Gastrocnemius medialis (tissue), 4 donors: ENCODE results near the gene RSAD1. TPM values are rescaled to one million over a fixed set of nuclear protein-coding genes. Genes with fewer than 3 reads are reported as not detected.

ENCODE experiments used
- ATAC-seq, 2 donors: fragments of 150-250 bp; one replicate each; pipeline ENCODE4 v1.9.1; 2016
- DNase-seq, 2 donors: peaks; one replicate each; pipeline ENCODE4 v3.0.0-alpha.2; 2019
- H3K27ac ChIP-seq, 4 donors: fragments of 200-600 bp; sonication (generic); 1 replicate in 1 of 4; 2 replicates in 3 of 4; pipeline ENCODE4 v1.5.1; 2016 to 2018; ENCODE audit warnings: mild to moderate bottlenecking in 2 of 4, moderate library complexity in 1 of 4
- H3K27me3 ChIP-seq, 3 donors: fragments of 200-600 bp; sonication (generic) in 2 of 3; 1 replicate in 1 of 3; 2 replicates in 2 of 3; pipeline versions ENCODE4 v1.5.1 to v1.6.0; 2016 to 2019; ENCODE audit warnings: mild to moderate bottlenecking in 1 of 3, moderate library complexity in 1 of 3
- H3K36me3 ChIP-seq, 2 donors: fragments of 200-600 bp; sonication (generic) in 1 of 2; one replicate each; pipeline ENCODE4 v1.5.1; 2017 to 2018
- H3K4me1 ChIP-seq, 2 donors: fragments of 200-600 bp; sonication (generic) in 1 of 2; one replicate each; pipeline ENCODE4 v1.5.1; 2016 to 2017; ENCODE audit warnings: mild to moderate bottlenecking in 2 of 2
- H3K4me3 ChIP-seq, 4 donors: fragments of 200-600 bp; sonication (generic) in 3 of 4; 1 replicate in 1 of 4; 2 replicates in 3 of 4; pipeline ENCODE4 v1.5.1; 2016 to 2019; ENCODE audit warnings: mild to moderate bottlenecking in 2 of 4
- H3K9me3 ChIP-seq, 3 donors: fragments of 200-600 bp; sonication (generic) in 2 of 3; 1 replicate in 1 of 3; 2 replicates in 2 of 3; pipeline ENCODE4 v1.5.1; 2016 to 2019
- CTCF ChIP-seq, 5 experiments: fragments of 450-650 bp in 3 of 5; fragments of 200-600 bp in 2 of 5; sonication (generic) in 2 of 5; IDR thresholded peaks in 4 of 5; conservative IDR thresholded peaks in 1 of 5; 1 replicate in 4 of 5; 2 replicates in 1 of 5; pipeline ENCODE4 v1.5.1; 2016 to 2019; ENCODE audit warnings: antibody characterized with exemption in 5 of 5, mild to moderate bottlenecking in 3 of 5, moderate library complexity in 3 of 5
- POLR2A ChIP-seq, 2 donors: fragments of 450-650 bp; IDR thresholded peaks; one replicate each; pipeline ENCODE4 v1.6.1; 2017; ENCODE audit warnings: antibody characterized with exemption in 2 of 2, mild to moderate bottlenecking in 2 of 2, moderate library complexity in 2 of 2
- in situ Hi-C, 4 donors: fragments of 200-750 bp; cut with MboI; loops; one replicate each; pipeline versions ENCODE4 v1.15.0 to v1.8.0; 2017; ENCODE audit warnings: low sequenced_read_pairs in 4 of 4
- intact Hi-C: fragments of 100-400 bp; cut with DNase I; formaldehyde crosslinking; loops from one replicate; pipeline ENCODE4 v1.15.1; 2023; ENCODE audit warnings: low total_unique reads
- total RNA-seq, 4 donors: library from RNA; depleted of rRNA; stranded (reverse); fragments of >200 nt; gene quantifications; one replicate each; pipeline versions ENCODE4 v1.1.0 to v1.2.3, GENCODE V29; 2016

Gene RSAD1
- total RNA-seq, 4 donors from 2014 or later: 27.1 to 67.4 (median 52.7) TPM

GRCh38 chr17:50480854-50481490 is 2.3 kb downstream of the RSAD1 start:
- Histone ChIP-seq H3K9me3 (no peaks in the 10 kb centered on the region), H3K4me3 (no peak overlapping the region), H3K4me1 (peaks cover 32 to 36% of the 10 kb centered on the region in 2 donors), H3K27ac (peak overlapping the region; percentile 95 to 98 (median 97)), H3K36me3 (peaks cover 0 to 32% of the 10 kb centered on the region in 2 donors), H3K27me3 (no peaks in the 10 kb centered on the region)
- no peak for ATAC-seq
- TF ChIP-seq CTCF (IDR thresholded peaks at IDR 0.05 in 4 of 5, conservative IDR thresholded peaks at IDR 0.05 in 1 of 5) (no peak), POLR2A (IDR thresholded peaks at IDR 0.05) (no peak)
- no peak for DNase-seq
- in situ Hi-C loops: loop anchor here in 2 of 4 donors (10.0 to 25.0 kb wide), 2 partner anchors 94 to 224 kb away; partner anchors contain the start of genes ANKRD40 (in 1 of the 2) and LRRC59 (in 1 of the 2)
- intact Hi-C loops: loop anchor here (5.0 to 10.0 kb wide), 2 partner anchors 119 to 224 kb away; partner anchors contain the start of gene ANKRD40

- TF ChIP-seq CTCF (IDR thresholded peaks at IDR 0.05 in 4 of 5, conservative IDR thresholded peaks at IDR 0.05 in 1 of 5) (no peak), POLR2A (IDR thresholded peaks at IDR 0.05) (no peak)
- H3K9me3 ChIP-seq: no peaks in the 10 kb centered on the region
- H3K4me3 ChIP-seq: no peak overlapping the region
- DNase-seq (no peak), ATAC-seq (no peak)
- in situ Hi-C loops: loop anchor here in 2 of 4 donors (10.0 to 25.0 kb wide), 2 partner anchors 94 to 223 kb away; partner anchors contain the start of genes ANKRD40 (in 1 of the 2) and LRRC59 (in 1 of the 2)
- H3K27me3 ChIP-seq: no peaks in the 10 kb centered on the region
- intact Hi-C loops: loop anchor here (1.0 to 10.0 kb wide), 4 partner anchors 27 to 223 kb away; partner anchors contain the start of genes ANKRD40, MYCBPAP and SPATA20
- peak overlapping the region; percentile 95 to 98 (median 97) for H3K27ac ChIP-seq
- peaks cover 0 to 32% of the 10 kb centered on the region in 2 donors for H3K36me3 ChIP-seq
- peaks cover 32 to 36% of the 10 kb centered on the region in 2 donors for H3K4me1 ChIP-seq
Observed at GRCh38 chr17:50481648-50482047, 3.0 kb downstream of the RSAD1 start.

GRCh38 chr17:50482110-50482509 is 3.5 kb downstream of the RSAD1 start:
- DNase-seq (no peak), ATAC-seq (no peak)
- peak overlapping the region; percentile 95 to 98 (median 97) for H3K27ac ChIP-seq
- H3K27me3 ChIP-seq: no peaks in the 10 kb centered on the region
- peaks cover 0 to 35% of the 10 kb centered on the region in 2 donors for H3K36me3 ChIP-seq
- intact Hi-C loops: loop anchor here (1.0 to 10.0 kb wide), 4 partner anchors 27 to 223 kb away; partner anchors contain the start of genes ANKRD40, MYCBPAP and SPATA20
- no peaks in the 10 kb centered on the region for H3K9me3 ChIP-seq
- H3K4me3 ChIP-seq: no peak overlapping the region
- H3K4me1 ChIP-seq: peaks cover 32 to 36% of the 10 kb centered on the region in 2 donors
- TF ChIP-seq POLR2A (IDR thresholded peaks at IDR 0.05) (no peak), CTCF (IDR thresholded peaks at IDR 0.05 in 4 of 5, conservative IDR thresholded peaks at IDR 0.05 in 1 of 5) (no peak)
- in situ Hi-C loops: loop anchor here in 2 of 4 donors (10.0 to 25.0 kb wide), 2 partner anchors 95 to 223 kb away; partner anchors contain the start of genes ANKRD40 (in 1 of the 2) and LRRC59 (in 1 of the 2)

- H3K9me3 ChIP-seq: no peaks in the 10 kb centered on the region
- intact Hi-C loops: loop anchor here (1.0 to 10.0 kb wide), 4 partner anchors 26 to 222 kb away; partner anchors contain the start of genes ANKRD40, MYCBPAP and SPATA20
- no peaks in the 10 kb centered on the region for H3K27me3 ChIP-seq
- ATAC-seq (peak; percentile 79), DNase-seq (peak; percentile 94 to 98)
- peak overlapping the region; percentile 95 to 98 (median 97) for H3K27ac ChIP-seq
- peaks cover 0 to 39% of the 10 kb centered on the region in 2 donors for H3K36me3 ChIP-seq
- peak; percentile 87 to 96 (median 95) for TF ChIP-seq CTCF (IDR thresholded peaks at IDR 0.05 in 4 of 5, conservative IDR thresholded peaks at IDR 0.05 in 1 of 5)
- no peak for TF ChIP-seq POLR2A (IDR thresholded peaks at IDR 0.05)
- peaks cover 31 to 36% of the 10 kb centered on the region in 2 donors for H3K4me1 ChIP-seq
- in situ Hi-C loops: loop anchor here in 2 of 4 donors (10.0 to 25.0 kb wide), 2 partner anchors 95 to 222 kb away; partner anchors contain the start of genes ANKRD40 (in 1 of the 2) and LRRC59 (in 1 of the 2)
- H3K4me3 ChIP-seq: no peak overlapping the region
Observed at GRCh38 chr17:50482516-50482915, 3.9 kb downstream of the RSAD1 start.
